Fibroblast of skin of right quadriceps (primary cell): ENCODE data around the gene RXRA.

Experiments used
- DNase-seq: peaks from one replicate; pipeline ENCODE4 v3.0.0-alpha.2; 2013

The RXRA gene

GRCh38 chr9:134436911-134437310, 110.7 kb downstream of the RXRA start:
- no peak for DNase-seq

GRCh38 chr9:134437403-134438194, 111.3 kb downstream of the RXRA start:
- DNase-seq, result no peak

GRCh38 chr9:134438195-134438788, 112.0 kb downstream of the RXRA start:
- DNase-seq, result no peak

- DNase-seq, result no peak
Observed at GRCh38 chr9:134439368-134439784, 113.1 kb downstream of the RXRA start.

- no peak for DNase-seq
Observed at GRCh38 chr9:134440636-134441226, 114.5 kb downstream of the RXRA start.

- no peak for DNase-seq
Observed at GRCh38 chr9:134441227-134442084, 115.2 kb downstream of the RXRA start.

- peak; percentile 53 for DNase-seq
Observed at GRCh38 chr9:134442085-134442474, 115.8 kb downstream of the RXRA start.

- peak; percentile 37 for DNase-seq
Observed at GRCh38 chr9:134442486-134443173, 116.4 kb downstream of the RXRA start.

GRCh38 chr9:134443174-134444037, 117.2 kb downstream of the RXRA start:
- DNase-seq, result peak; percentile 87

- no peak for DNase-seq
Observed at GRCh38 chr9:134444038-134444315, 117.7 kb downstream of the RXRA start.

- DNase-seq, result no peak
Observed at GRCh38 chr9:134445000-134445399, 118.7 kb downstream of the RXRA start.

GRCh38 chr9:134449180-134449916, 123.1 kb downstream of the RXRA start:
- peak; percentile 93 for DNase-seq

- no peak for DNase-seq
Observed at GRCh38 chr9:134451700-134452458, 125.6 kb downstream of the RXRA start.

GRCh38 chr9:134452728-134453127, 126.5 kb downstream of the RXRA start:
- DNase-seq, result no peak

GRCh38 chr9:134453776-134454475, 127.7 kb downstream of the RXRA start:
- DNase-seq, result no peak

GRCh38 chr9:134454476-134454857, 128.2 kb downstream of the RXRA start:
- no peak for DNase-seq

- no peak for DNase-seq
Observed at GRCh38 chr9:134455021-134455471, 128.8 kb downstream of the RXRA start.

GRCh38 chr9:134455537-134455933, 129.3 kb downstream of the RXRA start:
- DNase-seq, result no peak

- peak; percentile 100 for DNase-seq
Observed at GRCh38 chr9:134455934-134456755, 129.9 kb downstream of the RXRA start.
